ENCODE measurements around the gene LRRN4CL.

DNA sequence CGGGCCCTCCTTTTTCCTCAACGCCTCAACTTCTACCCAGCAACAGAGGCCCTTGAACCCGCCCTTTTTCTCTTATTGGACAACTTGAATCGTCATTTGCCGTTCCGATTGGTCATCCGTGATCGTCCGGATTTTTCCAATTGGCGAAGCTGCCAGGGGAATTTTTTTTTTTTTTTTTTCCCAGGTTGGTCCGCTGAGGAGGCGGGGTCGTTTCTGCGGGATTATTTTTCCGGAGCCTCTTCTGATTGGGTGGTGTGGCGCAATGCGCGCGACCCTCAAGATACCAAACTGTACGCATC, 38.5 kb upstream of the LRRN4CL start:
- TF ChIP-seq POLR2A (IDR thresholded peaks at IDR 0.05), result no peak
- no peak for TF ChIP-seq CTCF (IDR thresholded peaks at IDR 0.05 in 4 of 5, conservative IDR thresholded peaks at IDR 0.05 in 1 of 5)

Measured in gastrocnemius medialis (tissue), 4 donors.